NOMO-1 treated with DMSO at 0.1 percent for 48 hours (cell line): ENCODE measurements around the gene TBX2.
"Not testable (repeated sequence)": the region's sequence is repeated elsewhere in the genome, so short reads cannot be mapped to it uniquely, and the experiment has no call there.

Experiments
- DNase-seq: peaks from one replicate; lab custom pipeline; 2025; ENCODE audit not compliant: unreplicated experiment; lab: John Stamatoyannopoulos, UW

Gene TBX2

GRCh38 chr17:61427567-61427966, 27.9 kb downstream of the TBX2 start:
- no peak for DNase-seq

GRCh38 chr17:61429274-61429673, 29.6 kb downstream of the TBX2 start:
- no peak for DNase-seq

GRCh38 chr17:61429831-61430230, 30.2 kb downstream of the TBX2 start:
- DNase-seq, result not testable (repeated sequence)

- no peak for DNase-seq
These were observed 32.1 kb downstream of the TBX2 start for GRCh38 chr17:61431594-61432311.

- DNase-seq, result no peak
These were observed 36.6 kb downstream of the TBX2 start for GRCh38 chr17:61436273-61436672.

GRCh38 chr17:61436995-61437704, 37.5 kb downstream of the TBX2 start:
- no peak for DNase-seq

- no peak for DNase-seq
These were observed 41.1 kb downstream of the TBX2 start for GRCh38 chr17:61440697-61441096.

- not testable (repeated sequence) for DNase-seq
These were observed 41.9 kb downstream of the TBX2 start for GRCh38 chr17:61441507-61441906.

GRCh38 chr17:61442136-61442775, 42.6 kb downstream of the TBX2 start:
- DNase-seq, result no peak

GRCh38 chr17:61442878-61443474, 43.3 kb downstream of the TBX2 start:
- DNase-seq, result no peak

GRCh38 chr17:61443475-61443882, 43.8 kb downstream of the TBX2 start:
- no peak for DNase-seq

- no peak for DNase-seq
These were observed 44.4 kb downstream of the TBX2 start for GRCh38 chr17:61444075-61444474.

- no peak for DNase-seq
These were observed 45.2 kb downstream of the TBX2 start for GRCh38 chr17:61444831-61445230.

- DNase-seq, result no peak
These were observed 47.7 kb downstream of the TBX2 start for GRCh38 chr17:61447358-61447757.

GRCh38 chr17:61448042-61448441, 48.4 kb downstream of the TBX2 start:
- no peak for DNase-seq

GRCh38 chr17:61449140-61449539, 49.5 kb downstream of the TBX2 start:
- not testable (repeated sequence) for DNase-seq

GRCh38 chr17:61449707-61450640, 50.3 kb downstream of the TBX2 start:
- no peak for DNase-seq

GRCh38 chr17:61450641-61451537, 51.2 kb downstream of the TBX2 start:
- DNase-seq, result no peak

- no peak for DNase-seq
These were observed 52.1 kb downstream of the TBX2 start for GRCh38 chr17:61451538-61452300.
